NOMO-1 (cell line): Measurements from ENCODE around the gene HINFP.
"Not testable (repeated sequence)": the region's sequence is repeated elsewhere in the genome, so short reads cannot be mapped to it uniquely, and the experiment has no call there.

ENCODE experiments used
- DNase-seq, 2 experiments: peaks; one replicate each; lab custom pipeline; 2025; ENCODE audit not compliant: unreplicated experiment in 2 of 2; lab: John Stamatoyannopoulos, UW

HINFP gene

DNA sequence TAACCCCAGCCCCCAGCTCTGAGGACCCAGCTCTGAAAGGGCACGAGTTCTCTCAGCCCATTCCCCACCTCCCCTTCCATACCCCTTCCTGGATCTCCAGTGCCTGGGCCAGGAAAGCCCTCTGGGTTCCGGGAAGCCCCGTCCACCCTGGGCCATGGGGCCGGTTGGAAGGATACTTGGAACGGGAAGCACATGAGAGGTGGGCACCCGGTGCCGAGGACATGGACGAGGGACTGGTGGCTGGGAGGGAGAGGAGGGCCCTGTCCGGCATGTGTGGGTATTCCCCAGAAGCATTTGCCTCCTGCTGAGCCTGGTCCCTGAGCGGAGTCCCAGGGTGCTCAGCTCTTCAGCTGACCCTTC, 5.2 kb upstream of the HINFP start:
- no peak for DNase-seq

GRCh38 chr11:119116601-119117000, 4.8 kb upstream of the HINFP start:
- DNase-seq = no peak

GRCh38 chr11:119117004-119117706, 4.2 kb upstream of the HINFP start:
- DNase-seq = no peak

- no peak for DNase-seq
These were observed 3.2 kb upstream of the HINFP start for GRCh38 chr11:119118227-119118626.

DNA sequence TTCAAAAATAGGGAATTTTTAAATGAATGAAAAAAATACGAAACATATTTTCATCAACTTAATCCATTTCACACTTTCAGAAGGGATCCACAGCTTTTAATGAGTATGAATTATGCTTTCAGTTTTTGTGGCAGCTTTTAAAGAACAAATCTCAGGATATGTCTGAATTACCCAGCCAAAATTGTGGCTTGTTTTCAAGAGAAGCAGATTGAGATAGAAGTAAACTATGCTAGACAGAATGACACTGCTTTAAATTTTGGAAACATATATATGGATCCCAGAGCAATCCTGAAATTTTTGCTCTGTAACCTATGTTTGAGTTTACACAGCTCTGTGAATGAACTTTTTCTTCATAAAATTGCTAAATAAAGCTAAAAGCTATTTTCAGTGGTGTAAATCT, 2.4 kb upstream of the HINFP start:
- DNase-seq = no peak

- no peak for DNase-seq
These were observed 757 bp upstream of the HINFP start for GRCh38 chr11:119120639-119121007.

- DNase-seq = no peak
These were observed 388 bp downstream of the HINFP start for GRCh38 chr11:119121811-119122124.

DNA sequence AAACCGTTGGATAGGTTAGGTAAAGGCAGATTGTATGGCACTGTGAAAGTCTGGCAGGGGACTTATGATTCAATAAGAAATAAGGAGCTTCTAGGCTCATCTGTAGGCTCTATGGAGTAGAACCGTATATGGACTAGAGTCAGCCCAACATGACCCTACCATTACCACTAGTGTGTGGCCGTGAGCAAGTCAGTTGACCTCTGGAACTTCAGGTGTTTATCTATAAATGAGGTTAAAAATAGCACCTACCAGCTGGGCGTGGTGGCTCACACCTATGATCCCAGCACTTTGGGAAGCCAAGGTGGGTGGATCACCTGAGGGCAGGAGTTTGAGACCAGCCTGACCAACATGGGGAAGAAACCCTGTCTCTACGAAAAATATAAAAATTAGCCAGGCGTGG, 4.4 kb downstream of the HINFP start:
- no peak for DNase-seq

GRCh38 chr11:119126675-119127268, 5.4 kb downstream of the HINFP start:
- no peak for DNase-seq

DNA sequence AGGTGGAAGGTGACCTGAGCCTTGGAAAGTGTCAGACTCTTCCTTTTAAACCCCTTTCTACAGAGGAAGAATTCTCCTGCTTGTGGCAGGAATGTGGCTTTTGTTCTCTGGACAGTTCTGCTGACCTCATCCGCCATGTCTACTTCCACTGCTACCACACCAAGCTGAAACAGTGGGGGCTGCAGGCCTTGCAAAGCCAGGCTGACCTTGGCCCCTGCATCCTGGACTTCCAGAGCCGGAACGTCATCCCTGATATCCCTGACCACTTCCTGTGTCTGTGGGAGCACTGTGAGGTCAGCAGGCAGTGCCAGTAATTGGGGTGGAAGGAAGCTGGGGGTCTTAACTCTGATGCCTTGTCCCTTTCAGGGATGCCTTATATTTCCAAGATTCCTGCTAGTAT, 9.3 kb downstream of the HINFP start:
- DNase-seq = no peak

GRCh38 chr11:119134389-119134978, 13.1 kb downstream of the HINFP start:
- peak in 1 of 2 experiments; percentile 38 for DNase-seq

- not testable (repeated sequence) for DNase-seq
These were observed 17.9 kb downstream of the HINFP start for GRCh38 chr11:119139276-119139675.

DNA sequence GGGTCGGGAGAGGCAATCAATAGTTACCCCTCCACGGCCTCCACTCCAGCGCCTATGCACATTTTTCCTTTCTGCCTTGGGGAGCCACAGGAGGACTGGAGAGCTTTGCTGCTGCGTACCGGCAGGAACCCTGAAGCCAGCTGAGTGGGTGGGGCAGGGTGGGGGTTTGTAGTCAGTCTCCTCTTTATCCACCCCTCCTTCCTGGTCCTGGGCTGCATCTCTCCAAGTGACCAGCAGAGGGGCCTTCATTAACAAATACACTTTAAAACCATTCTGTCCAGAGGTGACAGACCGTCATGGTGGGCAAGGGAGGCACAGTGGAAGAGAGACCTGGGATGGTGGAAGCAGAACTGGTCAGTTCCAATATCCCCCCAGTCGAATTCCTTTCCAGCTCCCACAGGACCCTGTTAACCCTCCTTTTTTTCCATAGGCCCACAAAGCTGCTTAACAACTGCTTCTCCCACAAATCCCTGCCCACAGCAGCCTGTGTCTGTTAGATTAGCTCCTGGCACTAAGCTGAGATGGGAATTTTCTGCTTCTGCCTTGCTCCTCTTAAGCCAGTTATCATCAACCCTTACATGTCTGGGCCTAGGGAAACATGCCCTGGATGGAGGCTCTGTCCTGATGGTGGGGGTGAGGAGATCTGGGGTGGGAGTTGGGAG, 23.6 kb downstream of the HINFP start:
- DNase-seq = peak; percentile 12 to 56

DNA sequence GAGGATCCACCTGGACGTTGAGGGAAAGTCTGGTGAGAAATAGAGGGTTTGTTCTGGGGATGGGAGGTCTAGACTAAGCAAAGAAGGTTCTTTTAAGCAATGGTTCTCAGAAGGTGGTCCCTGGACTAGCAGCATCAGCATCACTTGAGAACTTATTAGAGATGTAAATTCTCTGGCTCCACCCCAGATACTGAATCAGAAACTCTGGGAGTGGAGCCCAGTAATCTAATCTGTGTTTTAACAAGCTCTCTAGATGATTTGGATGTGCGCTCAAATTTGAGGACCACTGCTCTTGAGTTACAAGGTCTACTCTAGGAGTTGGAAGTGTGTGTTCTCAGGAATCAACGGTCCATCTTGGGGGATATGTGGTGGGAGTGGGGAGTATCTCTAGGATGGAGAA, 24.2 kb downstream of the HINFP start:
- no peak for DNase-seq

DNA sequence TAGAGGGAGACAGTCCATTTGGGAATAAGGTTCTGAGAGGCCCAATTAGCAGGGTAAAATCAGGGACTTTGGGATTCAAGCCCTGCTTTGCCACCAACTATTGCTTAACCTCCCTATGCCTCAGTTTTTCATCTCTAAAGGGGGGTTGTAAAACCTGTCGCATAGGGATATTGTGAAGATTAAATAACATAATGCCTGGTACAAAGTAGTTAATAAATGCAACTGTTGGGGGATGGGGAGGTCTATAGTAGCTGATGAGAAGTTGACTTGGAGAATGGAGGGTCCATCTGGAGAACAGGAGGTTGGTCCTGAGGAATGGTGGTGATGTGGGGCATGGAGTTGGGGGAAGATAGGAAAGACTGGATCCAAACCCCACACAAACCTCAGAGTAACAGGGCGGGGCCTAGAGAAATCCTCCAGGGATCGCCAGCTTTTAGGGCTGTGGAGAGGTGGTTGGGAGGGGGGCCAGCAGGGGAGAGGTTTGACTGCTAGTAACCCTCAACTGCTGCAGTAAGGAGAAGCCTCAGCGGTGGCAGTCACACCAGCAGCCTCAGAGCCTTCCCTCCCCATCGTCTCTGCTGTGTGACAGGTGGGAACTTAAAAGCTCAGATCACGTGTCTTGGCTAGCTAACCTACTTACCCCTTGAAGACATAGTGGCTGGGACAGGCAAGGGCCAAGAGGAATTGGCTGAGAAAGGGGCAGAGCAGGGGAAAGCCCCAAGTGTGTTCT, 26.4 kb downstream of the HINFP start:
- no peak for DNase-seq

GRCh38 chr11:119148720-119149017, 27.3 kb downstream of the HINFP start:
- no peak for DNase-seq

GRCh38 chr11:119149018-119149785, 27.8 kb downstream of the HINFP start, which contains the start of gene ABCG4:
Gene ABCG4, plus strand, starts transcription at chr11:119149052. Its CDS starts 914 bp downstream, at chr11:119149966.
- DNase-seq = no peak

GRCh38 chr11:119149786-119150275, 28.5 kb downstream of the HINFP start:
- no peak for DNase-seq

DNA sequence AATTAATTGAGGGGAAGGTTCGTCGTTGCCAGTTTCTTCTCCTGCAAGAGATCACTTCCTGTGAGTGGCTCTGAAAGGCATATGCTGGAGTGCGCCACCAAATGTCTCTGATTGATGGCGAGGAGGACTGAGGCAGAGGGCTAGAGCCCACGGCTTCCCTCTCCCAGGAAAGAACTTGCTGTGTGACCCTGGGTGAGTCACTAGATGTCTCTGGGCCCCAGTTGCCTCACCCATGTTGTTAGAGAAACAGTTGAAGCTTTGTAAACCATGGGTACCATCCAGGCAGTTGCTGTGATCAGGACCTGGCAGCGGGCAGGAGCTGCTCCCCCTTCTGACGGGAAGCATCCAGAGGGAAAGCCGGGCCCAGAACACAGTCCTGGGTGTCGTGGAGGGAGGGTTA, 30.7 kb downstream of the HINFP start:
- DNase-seq = no peak

DNA sequence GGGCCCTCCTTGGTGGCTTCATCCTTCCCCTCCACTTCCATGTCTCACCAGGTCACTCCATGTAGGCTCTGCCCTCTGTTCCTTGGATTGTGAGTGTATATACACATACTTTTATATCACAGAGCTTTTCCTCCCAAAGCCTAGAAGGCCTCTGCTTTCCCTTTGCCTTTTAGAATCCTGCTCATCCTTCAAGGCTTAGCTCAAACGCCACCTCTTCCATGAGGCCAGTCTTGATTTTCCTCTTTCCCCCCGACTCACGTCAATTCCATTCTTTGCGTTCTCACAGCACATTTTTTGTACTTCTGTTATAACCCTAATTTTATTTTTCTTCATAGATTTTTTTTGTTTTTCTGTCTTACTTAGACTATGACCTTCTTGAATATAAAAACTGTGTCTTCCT, 31.2 kb downstream of the HINFP start:
- no peak for DNase-seq
